ENCODE data around the gene B4GALNT4.

DNA sequence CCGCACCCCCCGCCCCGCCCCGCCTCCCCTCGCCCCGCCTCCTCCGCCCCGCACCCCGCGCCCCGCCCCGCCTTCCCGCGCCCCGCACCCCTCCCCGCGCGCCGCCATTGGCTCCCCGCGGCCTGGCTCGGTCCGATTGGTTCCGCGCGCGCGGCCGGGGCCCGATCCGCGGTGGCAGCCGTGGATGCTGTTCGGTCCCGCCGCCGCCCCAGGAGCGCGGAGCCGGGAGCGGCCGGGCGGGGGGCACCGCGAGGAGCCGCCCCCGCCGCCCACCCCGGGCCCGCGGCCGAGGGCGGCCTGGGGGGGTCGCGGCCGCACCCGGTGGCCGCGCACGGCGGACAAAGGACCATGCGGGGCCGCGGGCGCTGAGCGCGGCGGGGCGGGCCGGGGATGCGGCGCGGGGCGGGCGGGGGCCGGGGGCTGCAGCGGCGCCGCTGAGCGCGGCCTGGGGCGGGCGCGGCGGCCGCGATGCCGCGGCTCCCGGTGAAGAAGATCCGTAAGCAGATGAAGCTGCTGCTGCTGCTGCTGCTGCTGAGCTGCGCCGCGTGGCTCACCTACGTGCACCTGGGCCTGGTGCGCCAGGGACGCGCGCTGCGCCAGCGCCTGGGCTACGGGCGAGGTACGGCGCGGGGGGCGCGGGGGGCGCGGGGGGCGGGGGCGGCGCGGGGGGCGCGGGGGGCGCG lies at the start of gene B4GALNT4:
- no peak for TF ChIP-seq CTCF (IDR thresholded peaks at IDR 0.05)
- TF ChIP-seq POLR2A (IDR thresholded peaks at IDR 0.05): no peak
- TF ChIP-seq EP300 (IDR thresholded peaks at IDR 0.05): no peak

Measured in tibial nerve (tissue), 4 donors.